Measurements from ENCODE around the gene LLCFC1.

DNA sequence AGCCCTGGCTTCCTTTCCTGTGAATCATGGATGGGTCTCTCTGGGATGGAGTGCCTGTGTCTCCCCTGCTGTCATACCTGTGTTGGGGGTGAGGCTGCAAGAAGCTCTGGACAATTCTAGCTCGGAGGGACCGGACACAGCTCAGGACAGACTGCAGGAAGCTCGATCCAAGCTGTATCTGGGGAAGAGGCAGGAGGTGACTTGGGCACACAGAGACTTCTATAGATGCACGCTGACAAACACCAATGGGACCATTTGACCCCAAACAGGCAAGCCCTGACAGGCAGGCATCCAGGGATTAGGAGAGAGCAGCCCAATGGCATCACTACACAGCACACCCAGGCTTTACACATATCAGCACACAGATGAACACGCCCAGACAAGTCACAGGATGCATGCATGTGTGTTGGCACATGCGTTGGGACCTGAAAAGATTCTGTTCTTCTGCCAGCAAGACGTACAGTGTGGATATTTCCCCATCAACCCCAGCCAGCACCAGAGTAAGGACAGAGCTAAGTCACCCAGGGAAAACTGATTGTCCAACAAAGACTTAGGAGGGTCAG lies 4.5 kb downstream of the LLCFC1 start:
- TF ChIP-seq KDM5A (IDR thresholded peaks at IDR 0.05; ENCODE audit: borderline replicate concordance, low read length) (no peak), SIN3B (IDR thresholded peaks at IDR 0.05; ENCODE audit: low read length) (no peak), ZFP90 (CRISPR knock-in tag; IDR thresholded peaks at IDR 0.05; ENCODE audit: borderline replicate concordance) (no peak), XRCC5 (optimal IDR thresholded peaks at IDR 0.05; ENCODE audit: low read length) (no peak), IRF2 (CRISPR knock-in tag; IDR thresholded peaks at IDR 0.05) (no peak), ZNF674 (CRISPR knock-in tag; IDR thresholded peaks at IDR 0.05; ENCODE audit: low read depth) (no peak), ZBTB7A (CRISPR knock-in tag; IDR thresholded peaks at IDR 0.05) (no peak), TAF15 (IDR thresholded peaks at IDR 0.05; ENCODE audit: low read depth, low read length, poor library complexity, severe bottlenecking) (no peak), ZMYM4 (CRISPR knock-in tag; IDR thresholded peaks at IDR 0.05) (no peak), GABPA (IDR thresholded peaks at IDR 0.05; ENCODE audit: low read depth, low read length) (no peak), GABPA (CRISPR knock-in tag; IDR thresholded peaks at IDR 0.05; ENCODE audit: low read depth) (no peak), ZNF557 (CRISPR knock-in tag; IDR thresholded peaks at IDR 0.05) (no peak)
- TF ChIP-seq, protein P1, sequence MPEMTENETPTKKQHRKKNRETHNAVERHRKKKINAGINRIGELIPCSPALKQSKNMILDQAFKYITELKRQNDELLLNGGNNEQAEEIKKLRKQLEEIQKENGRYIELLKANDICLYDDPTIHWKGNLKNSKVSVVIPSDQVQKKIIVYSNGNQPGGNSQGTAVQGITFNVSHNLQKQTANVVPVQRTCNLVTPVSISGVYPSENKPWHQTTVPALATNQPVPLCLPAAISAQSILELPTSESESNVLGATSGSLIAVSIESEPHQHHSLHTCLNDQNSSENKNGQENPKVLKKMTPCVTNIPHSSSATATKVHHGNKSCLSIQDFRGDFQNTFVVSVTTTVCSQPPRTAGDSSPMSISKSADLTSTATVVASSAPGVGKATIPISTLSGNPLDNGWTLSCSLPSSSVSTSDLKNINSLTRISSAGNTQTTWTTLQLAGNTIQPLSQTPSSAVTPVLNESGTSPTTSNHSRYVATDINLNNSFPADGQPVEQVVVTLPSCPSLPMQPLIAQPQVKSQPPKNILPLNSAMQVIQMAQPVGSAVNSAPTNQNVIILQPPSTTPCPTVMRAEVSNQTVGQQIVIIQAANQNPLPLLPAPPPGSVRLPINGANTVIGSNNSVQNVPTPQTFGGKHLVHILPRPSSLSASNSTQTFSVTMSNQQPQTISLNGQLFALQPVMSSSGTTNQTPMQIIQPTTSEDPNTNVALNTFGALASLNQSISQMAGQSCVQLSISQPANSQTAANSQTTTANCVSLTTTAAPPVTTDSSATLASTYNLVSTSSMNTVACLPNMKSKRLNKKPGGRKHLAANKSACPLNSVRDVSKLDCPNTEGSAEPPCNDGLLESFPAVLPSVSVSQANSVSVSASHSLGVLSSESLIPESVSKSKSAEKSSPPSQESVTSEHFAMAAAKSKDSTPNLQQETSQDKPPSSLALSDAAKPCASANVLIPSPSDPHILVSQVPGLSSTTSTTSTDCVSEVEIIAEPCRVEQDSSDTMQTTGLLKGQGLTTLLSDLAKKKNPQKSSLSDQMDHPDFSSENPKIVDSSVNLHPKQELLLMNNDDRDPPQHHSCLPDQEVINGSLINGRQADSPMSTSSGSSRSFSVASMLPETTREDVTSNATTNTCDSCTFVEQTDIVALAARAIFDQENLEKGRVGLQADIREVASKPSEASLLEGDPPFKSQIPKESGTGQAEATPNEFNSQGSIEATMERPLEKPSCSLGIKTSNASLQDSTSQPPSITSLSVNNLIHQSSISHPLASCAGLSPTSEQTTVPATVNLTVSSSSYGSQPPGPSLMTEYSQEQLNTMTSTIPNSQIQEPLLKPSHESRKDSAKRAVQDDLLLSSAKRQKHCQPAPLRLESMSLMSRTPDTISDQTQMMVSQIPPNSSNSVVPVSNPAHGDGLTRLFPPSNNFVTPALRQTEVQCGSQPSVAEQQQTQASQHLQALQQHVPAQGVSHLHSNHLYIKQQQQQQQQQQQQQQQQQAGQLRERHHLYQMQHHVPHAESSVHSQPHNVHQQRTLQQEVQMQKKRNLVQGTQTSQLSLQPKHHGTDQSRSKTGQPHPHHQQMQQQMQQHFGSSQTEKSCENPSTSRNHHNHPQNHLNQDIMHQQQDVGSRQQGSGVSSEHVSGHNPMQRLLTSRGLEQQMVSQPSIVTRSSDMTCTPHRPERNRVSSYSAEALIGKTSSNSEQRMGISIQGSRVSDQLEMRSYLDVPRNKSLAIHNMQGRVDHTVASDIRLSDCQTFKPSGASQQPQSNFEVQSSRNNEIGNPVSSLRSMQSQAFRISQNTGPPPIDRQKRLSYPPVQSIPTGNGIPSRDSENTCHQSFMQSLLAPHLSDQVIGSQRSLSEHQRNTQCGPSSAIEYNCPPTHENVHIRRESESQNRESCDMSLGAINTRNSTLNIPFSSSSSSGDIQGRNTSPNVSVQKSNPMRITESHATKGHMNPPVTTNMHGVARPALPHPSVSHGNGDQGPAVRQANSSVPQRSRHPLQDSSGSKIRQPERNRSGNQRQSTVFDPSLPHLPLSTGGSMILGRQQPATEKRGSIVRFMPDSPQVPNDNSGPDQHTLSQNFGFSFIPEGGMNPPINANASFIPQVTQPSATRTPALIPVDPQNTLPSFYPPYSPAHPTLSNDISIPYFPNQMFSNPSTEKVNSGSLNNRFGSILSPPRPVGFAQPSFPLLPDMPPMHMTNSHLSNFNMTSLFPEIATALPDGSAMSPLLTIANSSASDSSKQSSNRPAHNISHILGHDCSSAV (CRISPR knock-in tag; IDR thresholded peaks at IDR 0.05; ENCODE audit: borderline replicate concordance) = no peak
- TF ChIP-seq, protein P2, sequence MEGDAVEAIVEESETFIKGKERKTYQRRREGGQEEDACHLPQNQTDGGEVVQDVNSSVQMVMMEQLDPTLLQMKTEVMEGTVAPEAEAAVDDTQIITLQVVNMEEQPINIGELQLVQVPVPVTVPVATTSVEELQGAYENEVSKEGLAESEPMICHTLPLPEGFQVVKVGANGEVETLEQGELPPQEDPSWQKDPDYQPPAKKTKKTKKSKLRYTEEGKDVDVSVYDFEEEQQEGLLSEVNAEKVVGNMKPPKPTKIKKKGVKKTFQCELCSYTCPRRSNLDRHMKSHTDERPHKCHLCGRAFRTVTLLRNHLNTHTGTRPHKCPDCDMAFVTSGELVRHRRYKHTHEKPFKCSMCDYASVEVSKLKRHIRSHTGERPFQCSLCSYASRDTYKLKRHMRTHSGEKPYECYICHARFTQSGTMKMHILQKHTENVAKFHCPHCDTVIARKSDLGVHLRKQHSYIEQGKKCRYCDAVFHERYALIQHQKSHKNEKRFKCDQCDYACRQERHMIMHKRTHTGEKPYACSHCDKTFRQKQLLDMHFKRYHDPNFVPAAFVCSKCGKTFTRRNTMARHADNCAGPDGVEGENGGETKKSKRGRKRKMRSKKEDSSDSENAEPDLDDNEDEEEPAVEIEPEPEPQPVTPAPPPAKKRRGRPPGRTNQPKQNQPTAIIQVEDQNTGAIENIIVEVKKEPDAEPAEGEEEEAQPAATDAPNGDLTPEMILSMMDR (CRISPR knock-in tag; IDR thresholded peaks at IDR 0.05) = no peak
- TF ChIP-seq, protein P3, sequence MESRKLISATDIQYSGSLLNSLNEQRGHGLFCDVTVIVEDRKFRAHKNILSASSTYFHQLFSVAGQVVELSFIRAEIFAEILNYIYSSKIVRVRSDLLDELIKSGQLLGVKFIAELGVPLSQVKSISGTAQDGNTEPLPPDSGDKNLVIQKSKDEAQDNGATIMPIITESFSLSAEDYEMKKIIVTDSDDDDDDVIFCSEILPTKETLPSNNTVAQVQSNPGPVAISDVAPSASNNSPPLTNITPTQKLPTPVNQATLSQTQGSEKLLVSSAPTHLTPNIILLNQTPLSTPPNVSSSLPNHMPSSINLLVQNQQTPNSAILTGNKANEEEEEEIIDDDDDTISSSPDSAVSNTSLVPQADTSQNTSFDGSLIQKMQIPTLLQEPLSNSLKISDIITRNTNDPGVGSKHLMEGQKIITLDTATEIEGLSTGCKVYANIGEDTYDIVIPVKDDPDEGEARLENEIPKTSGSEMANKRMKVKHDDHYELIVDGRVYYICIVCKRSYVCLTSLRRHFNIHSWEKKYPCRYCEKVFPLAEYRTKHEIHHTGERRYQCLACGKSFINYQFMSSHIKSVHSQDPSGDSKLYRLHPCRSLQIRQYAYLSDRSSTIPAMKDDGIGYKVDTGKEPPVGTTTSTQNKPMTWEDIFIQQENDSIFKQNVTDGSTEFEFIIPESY (CRISPR knock-in tag; IDR thresholded peaks at IDR 0.05) = no peak

All from HepG2 (cell line).